Measurements from ENCODE around the gene CABCOCO1. TPM values are rescaled to one million over a fixed set of nuclear protein-coding genes. Genes with fewer than 3 reads are reported as not detected.

CABCOCO1 gene
- total RNA-seq, 4 donors from 2014 or later, result not detected

DNA sequence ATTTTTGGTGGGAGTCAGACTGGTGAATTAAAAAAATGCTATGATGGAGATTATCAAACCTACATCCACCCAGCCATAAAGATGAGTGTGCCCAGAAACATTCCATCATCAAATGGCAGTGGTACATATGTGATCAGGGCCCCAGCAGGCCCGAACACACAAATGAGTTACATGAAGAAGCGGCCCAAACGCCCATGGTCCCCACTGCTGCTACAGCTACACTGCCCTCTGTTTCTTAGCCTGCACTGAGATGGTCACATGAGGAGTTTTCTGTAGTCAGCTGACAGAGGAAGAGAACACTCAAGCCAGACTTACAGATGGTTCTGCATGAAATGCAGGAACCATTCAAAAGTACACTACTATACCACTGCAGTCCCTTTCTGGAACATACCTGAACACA lies 142.4 kb downstream of the CABCOCO1 start:
- Histone ChIP-seq H3K4me1 (peaks cover 3% of the 10 kb centered on the region), H3K4me3 (no peak overlapping the region), H3K27ac (no peak overlapping the region), H3K9me3 (no peaks in the 10 kb centered on the region), H3K36me3 (no peaks in the 10 kb centered on the region), H3K27me3 (no peaks in the 10 kb centered on the region)
- DNase-seq (ENCODE audit: low spot score in 2 of 2), result no peak
- WGBS, result 98% methylated on average over 3 of the region's 3 CpGs
- TF ChIP-seq, protein P1, sequence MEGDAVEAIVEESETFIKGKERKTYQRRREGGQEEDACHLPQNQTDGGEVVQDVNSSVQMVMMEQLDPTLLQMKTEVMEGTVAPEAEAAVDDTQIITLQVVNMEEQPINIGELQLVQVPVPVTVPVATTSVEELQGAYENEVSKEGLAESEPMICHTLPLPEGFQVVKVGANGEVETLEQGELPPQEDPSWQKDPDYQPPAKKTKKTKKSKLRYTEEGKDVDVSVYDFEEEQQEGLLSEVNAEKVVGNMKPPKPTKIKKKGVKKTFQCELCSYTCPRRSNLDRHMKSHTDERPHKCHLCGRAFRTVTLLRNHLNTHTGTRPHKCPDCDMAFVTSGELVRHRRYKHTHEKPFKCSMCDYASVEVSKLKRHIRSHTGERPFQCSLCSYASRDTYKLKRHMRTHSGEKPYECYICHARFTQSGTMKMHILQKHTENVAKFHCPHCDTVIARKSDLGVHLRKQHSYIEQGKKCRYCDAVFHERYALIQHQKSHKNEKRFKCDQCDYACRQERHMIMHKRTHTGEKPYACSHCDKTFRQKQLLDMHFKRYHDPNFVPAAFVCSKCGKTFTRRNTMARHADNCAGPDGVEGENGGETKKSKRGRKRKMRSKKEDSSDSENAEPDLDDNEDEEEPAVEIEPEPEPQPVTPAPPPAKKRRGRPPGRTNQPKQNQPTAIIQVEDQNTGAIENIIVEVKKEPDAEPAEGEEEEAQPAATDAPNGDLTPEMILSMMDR (IDR thresholded peaks at IDR 0.05), result no peak
- TF ChIP-seq POLR2A (IDR thresholded peaks at IDR 0.05) (no peak), EP300 (IDR thresholded peaks at IDR 0.05) (no peak), POLR2AphosphoS5 (IDR thresholded peaks at IDR 0.05) (no peak)

DNA sequence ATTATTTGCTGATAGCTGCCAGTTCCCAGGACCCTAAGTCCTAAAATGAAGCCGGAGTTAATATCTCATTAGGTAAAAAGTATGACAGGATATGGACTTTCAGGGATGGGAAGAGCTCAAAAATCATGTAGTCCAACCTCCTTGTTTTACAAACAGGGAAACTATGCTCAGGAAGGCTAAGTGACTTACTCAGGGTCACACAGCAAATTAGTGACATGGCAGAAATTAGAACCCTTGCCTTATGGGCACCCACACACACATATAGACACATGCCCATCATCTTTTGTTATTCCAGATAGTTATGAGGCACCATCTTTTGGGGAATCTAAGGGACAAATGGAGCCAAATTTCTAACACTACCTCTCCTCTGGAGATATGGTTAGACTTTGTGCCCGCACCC lies 147.5 kb downstream of the CABCOCO1 start:
- H3K4me3 ChIP-seq, result no peak overlapping the region
- 91% methylated on average over 2 of the region's 2 CpGs for WGBS
- DNase-seq (ENCODE audit: low spot score in 2 of 2), result no peak
- no peaks in the 10 kb centered on the region for H3K27me3 ChIP-seq
- no peaks in the 10 kb centered on the region for H3K9me3 ChIP-seq
- H3K4me1 ChIP-seq, result no peaks in the 10 kb centered on the region
- H3K36me3 ChIP-seq, result no peaks in the 10 kb centered on the region
- TF ChIP-seq, protein P1 (IDR thresholded peaks at IDR 0.05), result no peak
- TF ChIP-seq EP300 (IDR thresholded peaks at IDR 0.05) (no peak), POLR2A (IDR thresholded peaks at IDR 0.05) (no peak), POLR2AphosphoS5 (IDR thresholded peaks at IDR 0.05) (no peak)
- no peak overlapping the region for H3K27ac ChIP-seq

- Histone ChIP-seq H3K4me3 (no peak overlapping the region), H3K27ac (no peak overlapping the region), H3K27me3 (no peaks in the 10 kb centered on the region), H3K4me1 (no peaks in the 10 kb centered on the region), H3K36me3 (no peaks in the 10 kb centered on the region), H3K9me3 (no peaks in the 10 kb centered on the region)
- WGBS, result 95% methylated on average over 5 of the region's 5 CpGs
- no peak for TF ChIP-seq EP300 (IDR thresholded peaks at IDR 0.05)
- TF ChIP-seq POLR2A (IDR thresholded peaks at IDR 0.05), result no peak
- TF ChIP-seq POLR2AphosphoS5 (IDR thresholded peaks at IDR 0.05), result no peak
- TF ChIP-seq, protein P1 (IDR thresholded peaks at IDR 0.05), result no peak
- no peak for DNase-seq (ENCODE audit: low spot score in 2 of 2)
Observed at GRCh38 chr10:61812052-61812721, 149.5 kb downstream of the CABCOCO1 start.

DNA sequence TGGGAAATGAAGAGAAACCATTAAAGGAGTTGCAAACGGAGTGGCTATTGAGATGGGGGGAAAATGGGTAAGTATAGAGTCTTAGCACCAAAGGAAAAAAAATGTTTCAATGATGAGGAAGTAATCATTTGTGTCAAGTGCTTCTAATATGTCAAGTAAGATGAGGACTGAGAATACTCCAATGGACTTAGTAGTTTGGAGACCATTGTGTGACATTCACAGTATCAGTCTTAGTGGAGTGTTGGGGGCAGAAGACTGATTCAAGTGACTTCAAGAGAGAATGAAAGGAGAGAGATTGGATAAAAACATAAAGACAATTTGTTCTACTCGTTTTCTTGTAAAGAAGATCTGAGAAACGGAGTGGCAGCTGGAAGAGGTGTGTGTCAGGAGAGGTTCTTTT lies 150.2 kb downstream of the CABCOCO1 start:
- no peaks in the 10 kb centered on the region for H3K27me3 ChIP-seq
- WGBS, result 88% methylated on average over 3 of the region's 3 CpGs
- no peaks in the 10 kb centered on the region for H3K9me3 ChIP-seq
- no peak for DNase-seq (ENCODE audit: low spot score in 2 of 2)
- H3K36me3 ChIP-seq, result no peaks in the 10 kb centered on the region
- H3K27ac ChIP-seq, result no peak overlapping the region
- TF ChIP-seq, protein P1 (IDR thresholded peaks at IDR 0.05), result no peak
- H3K4me1 ChIP-seq, result no peaks in the 10 kb centered on the region
- no peak overlapping the region for H3K4me3 ChIP-seq

GRCh38 chr10:61814160-61814559 lies 151.4 kb downstream of the CABCOCO1 start:
- Histone ChIP-seq H3K4me1 (no peaks in the 10 kb centered on the region), H3K9me3 (no peaks in the 10 kb centered on the region), H3K27me3 (no peaks in the 10 kb centered on the region), H3K27ac (no peak overlapping the region), H3K4me3 (no peak overlapping the region), H3K36me3 (no peaks in the 10 kb centered on the region)
- no peak for TF ChIP-seq POLR2AphosphoS5 (IDR thresholded peaks at IDR 0.05)
- TF ChIP-seq EP300 (IDR thresholded peaks at IDR 0.05), result no peak
- TF ChIP-seq POLR2A (IDR thresholded peaks at IDR 0.05), result no peak
- TF ChIP-seq, protein P1 (IDR thresholded peaks at IDR 0.05), result no peak
- no peak for DNase-seq (ENCODE audit: low spot score in 2 of 2)
- 72% methylated on average over 2 of the region's 2 CpGs for WGBS
